Measurements from ENCODE around the gene RGS18. TPM values are rescaled to one million over a fixed set of nuclear protein-coding genes. Genes with fewer than 3 reads are reported as not detected.

The RGS18 gene
- total RNA-seq, 4 donors from 2014 or later = 0.21 to 0.40 (median 0.30) TPM; not detected in 1

- no peak overlapping the region for H3K4me3 ChIP-seq
- H3K27ac ChIP-seq = no peak overlapping the region
- no peaks in the 10 kb centered on the region for H3K9me3 ChIP-seq
- H3K27me3 ChIP-seq = no peaks in the 10 kb centered on the region
- no peaks in the 10 kb centered on the region for H3K4me1 ChIP-seq
- DNase-seq (ENCODE audit: low spot score in 2 of 2) = no peak
- no peak for TF ChIP-seq POLR2AphosphoS5 (IDR thresholded peaks at IDR 0.05)
- TF ChIP-seq CTCF (IDR thresholded peaks at IDR 0.05) = no peak
- no peak for TF ChIP-seq EP300 (IDR thresholded peaks at IDR 0.05)
- no peak for TF ChIP-seq POLR2A (IDR thresholded peaks at IDR 0.05)
- no peaks in the 10 kb centered on the region for H3K36me3 ChIP-seq
These were observed 5.0 kb upstream of the RGS18 start for GRCh38 chr1:192153276-192153675.

GRCh38 chr1:192157067-192157466 is 1.2 kb upstream of the RGS18 start:
- Histone ChIP-seq H3K4me3 (no peak overlapping the region), H3K9me3 (no peaks in the 10 kb centered on the region), H3K27me3 (no peaks in the 10 kb centered on the region), H3K4me1 (no peaks in the 10 kb centered on the region), H3K27ac (no peak overlapping the region), H3K36me3 (no peaks in the 10 kb centered on the region)
- DNase-seq (ENCODE audit: low spot score in 2 of 2) = no peak
- no peak for TF ChIP-seq POLR2A (IDR thresholded peaks at IDR 0.05)
- no peak for TF ChIP-seq POLR2AphosphoS5 (IDR thresholded peaks at IDR 0.05)
- TF ChIP-seq EP300 (IDR thresholded peaks at IDR 0.05) = no peak
- no peak for TF ChIP-seq CTCF (IDR thresholded peaks at IDR 0.05)

DNA sequence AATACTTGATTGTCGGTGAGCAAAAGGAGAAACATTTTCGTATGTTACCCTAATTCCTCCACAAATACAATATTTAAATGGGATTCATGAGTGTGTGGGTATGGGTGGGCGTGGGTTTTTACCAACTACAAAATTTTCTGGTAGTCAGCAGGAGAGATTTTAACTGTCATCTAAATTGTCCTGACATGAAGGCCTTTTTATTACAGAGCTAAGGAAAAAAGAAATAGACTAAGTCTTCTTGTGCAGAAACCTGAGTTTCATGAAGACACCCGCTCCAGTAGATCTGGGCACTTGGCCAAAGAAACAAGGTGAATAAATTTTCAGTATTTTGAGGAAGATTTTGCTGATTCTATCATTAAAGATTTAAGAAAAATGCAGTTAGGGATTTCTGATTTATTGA is 752 bp downstream of the RGS18 start:
- no peaks in the 10 kb centered on the region for H3K27me3 ChIP-seq
- no peaks in the 10 kb centered on the region for H3K9me3 ChIP-seq
- H3K36me3 ChIP-seq = no peaks in the 10 kb centered on the region
- WGBS = 62% methylated on average over 4 of the region's 4 CpGs
- no peak for DNase-seq (ENCODE audit: low spot score in 2 of 2)
- no peak overlapping the region for H3K4me3 ChIP-seq
- TF ChIP-seq POLR2A (IDR thresholded peaks at IDR 0.05) = no peak
- no peak overlapping the region for H3K27ac ChIP-seq
- no peaks in the 10 kb centered on the region for H3K4me1 ChIP-seq

DNA sequence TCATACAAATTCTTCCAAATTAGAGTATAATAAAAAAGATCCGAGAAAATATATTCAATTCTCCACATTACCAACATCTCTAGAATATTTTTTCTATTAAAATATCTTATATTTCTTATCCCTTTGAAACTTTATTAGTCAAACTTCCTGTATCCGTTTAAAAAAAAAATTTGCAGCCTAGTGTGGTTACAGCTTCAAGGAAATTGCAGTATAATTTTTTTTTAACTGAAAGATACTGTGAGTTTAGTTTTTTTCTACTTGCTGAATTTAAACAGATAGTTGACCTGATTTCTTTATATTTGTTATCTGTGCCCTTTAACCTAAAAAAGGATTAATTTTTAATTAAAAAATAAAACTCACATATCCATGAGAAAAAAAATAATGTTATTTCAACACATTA is 1.5 kb downstream of the RGS18 start:
- no peak overlapping the region for H3K27ac ChIP-seq
- H3K36me3 ChIP-seq = no peaks in the 10 kb centered on the region
- TF ChIP-seq EP300 (IDR thresholded peaks at IDR 0.05) (no peak), POLR2AphosphoS5 (IDR thresholded peaks at IDR 0.05) (no peak)
- H3K4me1 ChIP-seq = no peaks in the 10 kb centered on the region
- DNase-seq (ENCODE audit: low spot score in 2 of 2) = no peak
- peaks cover 3% of the 10 kb centered on the region for H3K9me3 ChIP-seq
- H3K4me3 ChIP-seq = no peak overlapping the region
- WGBS = 56% methylated on average over 2 of the region's 2 CpGs
- H3K27me3 ChIP-seq = no peaks in the 10 kb centered on the region

- DNase-seq (ENCODE audit: low spot score in 2 of 2) = no peak
- H3K36me3 ChIP-seq = no peaks in the 10 kb centered on the region
- peaks cover 7% of the 10 kb centered on the region for H3K9me3 ChIP-seq
- TF ChIP-seq EP300 (IDR thresholded peaks at IDR 0.05) (no peak), POLR2AphosphoS5 (IDR thresholded peaks at IDR 0.05) (no peak), CTCF (IDR thresholded peaks at IDR 0.05) (no peak), POLR2A (IDR thresholded peaks at IDR 0.05) (no peak)
- 96% methylated on average over 1 of the region's 1 CpG for WGBS
- H3K27me3 ChIP-seq = no peaks in the 10 kb centered on the region
- no peaks in the 10 kb centered on the region for H3K4me1 ChIP-seq
- H3K4me3 ChIP-seq = no peak overlapping the region
- no peak overlapping the region for H3K27ac ChIP-seq
These were observed 1.9 kb downstream of the RGS18 start for GRCh38 chr1:192160196-192160595.

GRCh38 chr1:192161976-192162375 is 3.7 kb downstream of the RGS18 start:
- Histone ChIP-seq H3K4me3 (no peak overlapping the region), H3K4me1 (no peaks in the 10 kb centered on the region), H3K9me3 (peaks cover 9% of the 10 kb centered on the region), H3K27me3 (no peaks in the 10 kb centered on the region), H3K27ac (no peak overlapping the region), H3K36me3 (no peaks in the 10 kb centered on the region)
- no peak for TF ChIP-seq POLR2A (IDR thresholded peaks at IDR 0.05)
- TF ChIP-seq POLR2AphosphoS5 (IDR thresholded peaks at IDR 0.05) = no peak
- no peak for TF ChIP-seq CTCF (IDR thresholded peaks at IDR 0.05)
- TF ChIP-seq EP300 (IDR thresholded peaks at IDR 0.05) = no peak
- DNase-seq (ENCODE audit: low spot score in 2 of 2) = no peak
- 89% methylated on average over 1 of the region's 1 CpG for WGBS
